ENCODE data around the gene OR1J4.

- TF ChIP-seq POLR2A (IDR thresholded peaks at IDR 0.05) (no peak), CTCF (IDR thresholded peaks at IDR 0.05) (no peak), POLR2AphosphoS5 (IDR thresholded peaks at IDR 0.05; ENCODE audit: insufficient read depth in 1 of 2, low read depth in 1 of 2) (no peak)
Observed at GRCh38 chr9:122510502-122510901, 8.4 kb upstream of the OR1J4 start, which contains the start of gene OR1J2.

Measured in vagina (tissue), 2 donors.